Keratinocyte (primary cell): Measurements from ENCODE around the gene CALHM4. TPM values are rescaled to one million over a fixed set of nuclear protein-coding genes. Genes with fewer than 3 reads are reported as not detected.

Experiments
- DNase-seq: peaks from one replicate; pipeline ENCODE4 v3.0.0-alpha.2; 2011; ENCODE audit warnings: low read depth, missing footprints, low spot score
- FAIRE-seq: peaks from 2 replicates; lab custom pipeline; 2011; peaks lifted over from hg19 to GRCh38; lab: Jason Lieb, UNC
- H2AFZ ChIP-seq: 2 replicates; pipeline ENCODE4 v1.6.0; 2012; ENCODE audit warnings: low read length, control low read depth, inconsistent platforms; ENCODE audit not compliant: control insufficient read depth
- H3K27ac ChIP-seq: 2 replicates; pipeline ENCODE4 v1.5.1; 2011; ENCODE audit warnings: low read length; ENCODE audit not compliant: control insufficient read depth, insufficient read depth
- H3K27me3 ChIP-seq: 3 replicates; pipeline ENCODE4 v1.6.0; 2011; ENCODE audit warnings: low read length; ENCODE audit not compliant: control insufficient read depth, insufficient read depth; ENCODE audit errors: extremely low read depth
- H3K36me3 ChIP-seq, 2 experiments: 2 replicates in 1 of 2; 3 replicates in 1 of 2; pipeline ENCODE4 v1.5.1; 2011; ENCODE audit warnings: low read length in 2 of 2, mild to moderate bottlenecking in 1 of 2; ENCODE audit not compliant: control insufficient read depth in 2 of 2, insufficient read depth in 2 of 2; ENCODE audit errors: extremely low read depth in 1 of 2
- H3K4me1 ChIP-seq: 3 replicates; pipeline ENCODE4 v1.5.1; 2011; ENCODE audit warnings: low read length; ENCODE audit not compliant: control insufficient read depth, insufficient read depth; ENCODE audit errors: extremely low read depth
- H3K4me2 ChIP-seq: 3 replicates; pipeline ENCODE4 v1.6.0; 2011; ENCODE audit warnings: low read depth, low read length; ENCODE audit not compliant: control insufficient read depth, insufficient read depth; ENCODE audit errors: extremely low read depth
- H3K4me3 ChIP-seq, 3 experiments: fragments of 200-600 bp in 1 of 3; sonication (generic) in 1 of 3; 2 replicates in 2 of 3; 3 replicates in 1 of 3; pipeline ENCODE4 v1.5.1; 2011 to 2016; ENCODE audit warnings: low read length in 3 of 3, mild to moderate bottlenecking in 3 of 3, control low read depth in 2 of 3, inconsistent platforms in 1 of 3, low read depth in 1 of 3, mixed read lengths in 1 of 3, mixed run types in 1 of 3, moderate library complexity in 1 of 3; ENCODE audit not compliant: control insufficient read depth in 2 of 3, insufficient read depth in 2 of 3; ENCODE audit errors: extremely low read depth in 1 of 3
- H3K79me2 ChIP-seq: 2 replicates; pipeline ENCODE4 v1.6.0; 2012; ENCODE audit warnings: low read length; ENCODE audit not compliant: control insufficient read depth, insufficient read depth
- H3K9ac ChIP-seq: 3 replicates; pipeline ENCODE4 v1.6.0; 2011; ENCODE audit warnings: low read length; ENCODE audit not compliant: control insufficient read depth, insufficient read depth; ENCODE audit errors: extremely low read depth
- H3K9me1 ChIP-seq: 3 replicates; pipeline ENCODE4 v1.6.0; 2011; ENCODE audit warnings: low read length; ENCODE audit not compliant: control insufficient read depth, insufficient read depth; ENCODE audit errors: extremely low read depth
- H3K9me3 ChIP-seq: 2 replicates; pipeline ENCODE4 v1.5.1; 2012; ENCODE audit warnings: low read depth, low read length; ENCODE audit not compliant: control insufficient read depth
- H4K20me1 ChIP-seq: 3 replicates; pipeline ENCODE4 v1.6.0; 2011; ENCODE audit warnings: low read length; ENCODE audit not compliant: control insufficient read depth, insufficient read depth; ENCODE audit errors: extremely low read depth
- CTCF ChIP-seq, 3 experiments: IDR thresholded peaks in 1 of 3; conservative IDR thresholded peaks in 1 of 3; optimal IDR thresholded peaks in 1 of 3; 2 replicates in 2 of 3; 3 replicates in 1 of 3; pipeline versions ENCODE3 to v1.5.1; 2011; ENCODE audit warnings: low read length in 3 of 3, mild to moderate bottlenecking in 3 of 3, moderate library complexity in 2 of 3, control low read depth in 1 of 3, inconsistent platforms in 1 of 3; ENCODE audit not compliant: insufficient read depth in 2 of 3; ENCODE audit errors: extremely low read depth in 1 of 3
- EZH2 ChIP-seq: IDR thresholded peaks from one replicate; pipeline ENCODE4 v1.6.1; 2012; ENCODE audit warnings: inconsistent platforms, mild to moderate bottlenecking, low read length, moderate library complexity
- dilution Hi-C: fragments of 300-500 bp; cut with MboI; formaldehyde crosslinking; loops from one replicate; pipeline ENCODE4 v1.7.0; 2020; ENCODE audit warnings: low sequenced_read_pairs; ENCODE audit not compliant: extremely low pct_ligation_motif_present
- polyA plus RNA-seq, 5 experiments: library from polyadenylated mRNA; depleted of rRNA in 3 of 5; stranded (reverse) in 3 of 5; stranded (forward) in 1 of 5; unstranded in 1 of 5; fragments of >200 nt; gene quantifications; 1 replicate in 1 of 5; 2 replicates in 3 of 5; 3 replicates in 1 of 5; pipeline versions ENCODE4 v1.2.1 to v1.2.3, GENCODE V29; 2011 to 2012; ENCODE audit warnings: missing spikeins in 2 of 5, low read depth in 1 of 5, low replicate concordance in 1 of 5

The CALHM4 gene
- polyA plus RNA-seq, 1 donor (not counting 4 experiments of a cell fraction or from before 2014, with no cell fraction given): 0.33 TPM

DNA sequence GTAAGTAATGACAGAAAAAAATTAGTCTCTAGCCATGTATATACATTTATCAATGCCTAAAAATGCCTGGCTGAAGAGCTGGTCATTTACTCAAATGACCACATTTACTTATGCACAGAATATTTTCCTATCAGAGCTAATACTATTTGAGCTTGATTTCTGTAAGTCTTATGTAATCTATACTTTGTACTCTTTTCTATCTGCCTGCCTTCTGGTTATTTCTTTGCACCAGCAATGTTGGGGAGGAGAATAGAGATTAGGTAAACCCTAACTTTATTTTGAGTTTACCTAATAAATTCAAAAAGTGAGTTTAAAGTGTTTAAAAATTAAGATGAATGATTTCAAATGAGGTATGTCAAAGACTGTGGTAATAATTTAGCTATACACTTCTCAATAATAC lies 38.4 kb upstream of the CALHM4 start:
- Histone ChIP-seq H2AFZ (no peak overlapping the region), H3K27ac (no peak overlapping the region), H3K9me1 (no peaks in the 10 kb centered on the region), H3K79me2 (no peaks in the 10 kb centered on the region), H3K4me2 (no peak overlapping the region), H3K9me3 (no peaks in the 10 kb centered on the region), H3K4me3 (no peak overlapping the region), H4K20me1 (no peaks in the 10 kb centered on the region), H3K27me3 (no peaks in the 10 kb centered on the region), H3K4me1 (peaks cover 19% of the 10 kb centered on the region), H3K36me3 (peaks cover 0 to 2% of the 10 kb centered on the region in 2 experiments), H3K9ac (no peak overlapping the region)
- TF ChIP-seq CTCF (optimal IDR thresholded peaks at IDR 0.05 in 1 of 3, IDR thresholded peaks at IDR 0.05 in 1 of 3, conservative IDR thresholded peaks at IDR 0.05 in 1 of 3; ENCODE audit: extremely low read depth in 1 of 3, insufficient read depth in 2 of 3, low read length in 3 of 3) (no peak), EZH2 (no peak)
- FAIRE-seq (no peak), DNase-seq (no peak)
- dilution Hi-C loops: no loop called here

GRCh38 chr6:116518621-116519368 lies 34.8 kb upstream of the CALHM4 start:
- FAIRE-seq: no peak
- no peak overlapping the region for H3K9ac ChIP-seq
- H3K9me1 ChIP-seq: no peaks in the 10 kb centered on the region
- no peak for DNase-seq
- no peak overlapping the region for H2AFZ ChIP-seq
- H3K4me1 ChIP-seq: peaks cover 3% of the 10 kb centered on the region
- no peaks in the 10 kb centered on the region for H4K20me1 ChIP-seq
- no peaks in the 10 kb centered on the region for H3K9me3 ChIP-seq
- dilution Hi-C loops: no loop called here
- H3K36me3 ChIP-seq: peaks cover 0 to 2% of the 10 kb centered on the region in 2 experiments
- TF ChIP-seq EZH2: no peak
- TF ChIP-seq CTCF (optimal IDR thresholded peaks at IDR 0.05 in 1 of 3, IDR thresholded peaks at IDR 0.05 in 1 of 3, conservative IDR thresholded peaks at IDR 0.05 in 1 of 3; ENCODE audit: extremely low read depth in 1 of 3, insufficient read depth in 2 of 3, low read length in 3 of 3): no peak
- H3K4me3 ChIP-seq: no peak overlapping the region
- no peak overlapping the region for H3K4me2 ChIP-seq
- H3K27me3 ChIP-seq: no peaks in the 10 kb centered on the region
- no peaks in the 10 kb centered on the region for H3K79me2 ChIP-seq
- H3K27ac ChIP-seq: no peak overlapping the region
